Measurements from ENCODE around the gene BCR.
"Not testable (repeated sequence)": the region's sequence is repeated elsewhere in the genome, so short reads cannot be mapped to it uniquely, and the experiment has no call there.

Gene BCR

DNA sequence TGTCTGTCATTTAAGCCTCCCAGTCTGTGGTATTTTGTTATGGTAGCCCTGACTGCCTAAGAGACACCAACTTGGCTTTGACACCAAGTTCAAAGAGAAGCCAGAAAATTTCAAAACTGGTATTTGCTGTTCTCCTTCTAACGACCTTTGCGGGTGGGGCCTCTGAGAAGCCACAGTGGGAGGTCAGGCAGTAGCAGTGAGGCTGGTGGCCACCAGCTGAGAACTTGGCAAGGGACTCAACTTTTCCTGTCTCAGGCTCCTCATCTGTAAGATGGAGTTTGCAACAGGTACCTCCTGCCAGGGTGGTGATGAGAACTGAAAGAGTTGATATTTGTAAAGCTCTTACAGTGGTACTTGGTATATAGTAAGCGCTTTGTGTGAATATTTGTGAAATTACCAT lies 183.4 kb downstream of the BCR start:
- Histone ChIP-seq H3K9me3 (ENCODE audit: insufficient read depth, low read length) (peaks cover 7% of the 10 kb centered on the region; the same call in 1 of the 2 replicates), H3K4me3 (ENCODE audit: insufficient read length, low read depth) (no peak overlapping the region), H3K27me3 (ENCODE audit: insufficient read depth, insufficient read length) (peaks cover 89% of the 10 kb centered on the region), H3K9ac (ENCODE audit: insufficient read length, low read depth) (no peak overlapping the region), H3K36me3 (ENCODE audit: insufficient read depth, insufficient read length, low read length) (no peaks in the 10 kb centered on the region), H3K4me1 (ENCODE audit: insufficient read depth, insufficient read length) (peaks cover 6% of the 10 kb centered on the region)
- no peak for DNase-seq (ENCODE audit: low read depth, low spot score)
- no peak for TF ChIP-seq SUZ12 (IDR thresholded peaks at IDR 0.05; ENCODE audit: extremely low read depth, insufficient read depth, insufficient read length)
- TF ChIP-seq ZNF274 (IDR thresholded peaks at IDR 0.05; ENCODE audit: low read depth, low read length), result no peak
- no peak for TF ChIP-seq YY1 (IDR thresholded peaks at IDR 0.05; ENCODE audit: insufficient read depth, insufficient read length)

GRCh38 chr22:23364389-23364788 lies 184.1 kb downstream of the BCR start:
- H3K9ac ChIP-seq (ENCODE audit: insufficient read length, low read depth), result no peak overlapping the region
- H3K4me1 ChIP-seq (ENCODE audit: insufficient read depth, insufficient read length), result peaks cover 10% of the 10 kb centered on the region
- TF ChIP-seq YY1 (IDR thresholded peaks at IDR 0.05; ENCODE audit: insufficient read depth, insufficient read length), result no peak
- TF ChIP-seq SUZ12 (IDR thresholded peaks at IDR 0.05; ENCODE audit: extremely low read depth, insufficient read depth, insufficient read length), result no peak
- no peak for TF ChIP-seq ZNF274 (IDR thresholded peaks at IDR 0.05; ENCODE audit: low read depth, low read length)
- H3K36me3 ChIP-seq (ENCODE audit: insufficient read depth, insufficient read length, low read length), result no peaks in the 10 kb centered on the region
- peaks cover 7% of the 10 kb centered on the region; the same call in 1 of the 2 replicates for H3K9me3 ChIP-seq (ENCODE audit: insufficient read depth, low read length)
- peaks cover 90% of the 10 kb centered on the region for H3K27me3 ChIP-seq (ENCODE audit: insufficient read depth, insufficient read length)
- H3K4me3 ChIP-seq (ENCODE audit: insufficient read length, low read depth), result no peak overlapping the region
- no peak for DNase-seq (ENCODE audit: low read depth, low spot score)

- DNase-seq (ENCODE audit: low read depth, low spot score), result no peak
- Histone ChIP-seq H3K9ac (ENCODE audit: insufficient read length, low read depth) (no peak overlapping the region), H3K36me3 (ENCODE audit: insufficient read depth, insufficient read length, low read length) (no peaks in the 10 kb centered on the region), H3K9me3 (ENCODE audit: insufficient read depth, low read length) (peaks cover 7% of the 10 kb centered on the region; the same call in 1 of the 2 replicates), H3K4me1 (ENCODE audit: insufficient read depth, insufficient read length) (peaks cover 10% of the 10 kb centered on the region), H3K4me3 (ENCODE audit: insufficient read length, low read depth) (no peak overlapping the region), H3K27me3 (ENCODE audit: insufficient read depth, insufficient read length) (peaks cover 90% of the 10 kb centered on the region)
- TF ChIP-seq YY1 (IDR thresholded peaks at IDR 0.05; ENCODE audit: insufficient read depth, insufficient read length) (no peak), SUZ12 (IDR thresholded peaks at IDR 0.05; ENCODE audit: extremely low read depth, insufficient read depth, insufficient read length) (no peak), ZNF274 (IDR thresholded peaks at IDR 0.05; ENCODE audit: low read depth, low read length) (no peak)
Measured at GRCh38 chr22:23365524-23365923, 185.2 kb downstream of the BCR start.

DNA sequence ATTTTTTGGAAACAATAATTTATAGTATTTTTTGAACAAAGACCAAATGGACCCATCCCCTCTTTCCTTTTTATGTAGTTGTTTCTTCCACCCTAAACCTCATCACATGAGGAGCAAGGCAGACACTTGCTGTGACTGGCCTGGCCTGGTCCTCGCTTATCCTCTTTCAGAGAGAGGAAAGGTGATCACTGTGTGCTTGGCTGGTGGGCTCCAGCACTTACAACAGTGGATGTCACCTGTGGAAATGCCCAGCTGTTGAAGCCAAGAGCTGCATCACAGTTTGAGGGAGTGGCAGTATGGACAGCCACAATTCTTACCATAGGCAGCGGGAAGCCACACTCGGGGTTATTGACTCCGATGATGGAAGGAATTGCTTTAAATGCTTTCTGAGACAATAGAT lies 185.7 kb downstream of the BCR start:
- peaks cover 90% of the 10 kb centered on the region for H3K27me3 ChIP-seq (ENCODE audit: insufficient read depth, insufficient read length)

DNA sequence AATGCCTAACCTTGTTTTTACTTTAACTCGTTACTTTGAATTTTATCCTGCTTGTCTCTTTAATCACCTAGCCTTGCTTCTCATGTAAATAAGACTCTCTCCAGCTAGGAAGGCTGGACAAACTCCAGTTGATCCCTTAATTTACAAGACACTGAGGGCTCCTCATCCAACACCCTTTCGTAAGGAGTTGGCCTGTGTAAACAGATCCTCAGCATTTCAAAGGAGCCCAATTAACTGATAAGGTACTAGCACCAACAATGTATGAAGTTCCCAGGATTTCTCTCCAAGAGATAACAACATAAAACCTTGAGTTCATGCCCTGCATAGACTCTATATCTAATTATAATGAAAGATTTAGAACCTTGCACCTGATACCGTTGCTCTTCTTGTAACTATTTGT lies 186.9 kb downstream of the BCR start:
- Histone ChIP-seq H3K4me1 (ENCODE audit: insufficient read depth, insufficient read length) (peaks cover 10% of the 10 kb centered on the region), H3K27me3 (ENCODE audit: insufficient read depth, insufficient read length) (peaks cover 90% of the 10 kb centered on the region)
- H3K9ac ChIP-seq (ENCODE audit: insufficient read length, low read depth); H3K4me3 ChIP-seq (ENCODE audit: insufficient read length, low read depth); H3K36me3 ChIP-seq (ENCODE audit: insufficient read depth, insufficient read length, low read length); H3K9me3 ChIP-seq (ENCODE audit: insufficient read depth, low read length): not testable (repeated sequence)
- peak; percentile 79 for DNase-seq (ENCODE audit: low read depth, low spot score)

More for the DNA sequence above, 185.7 kb downstream of the BCR start:
- peaks cover 10% of the 10 kb centered on the region for H3K4me1 ChIP-seq (ENCODE audit: insufficient read depth, insufficient read length)
- peaks cover 7% of the 10 kb centered on the region; the same call in 1 of the 2 replicates for H3K9me3 ChIP-seq (ENCODE audit: insufficient read depth, low read length)
- peak overlapping the region; percentile 4 for H3K9ac ChIP-seq (ENCODE audit: insufficient read length, low read depth)
- DNase-seq (ENCODE audit: low read depth, low spot score), result no peak
- no peaks in the 10 kb centered on the region for H3K36me3 ChIP-seq (ENCODE audit: insufficient read depth, insufficient read length, low read length)
- no peak overlapping the region for H3K4me3 ChIP-seq (ENCODE audit: insufficient read length, low read depth)
- no peak for TF ChIP-seq YY1 (IDR thresholded peaks at IDR 0.05; ENCODE audit: insufficient read depth, insufficient read length)
- TF ChIP-seq SUZ12 (IDR thresholded peaks at IDR 0.05; ENCODE audit: extremely low read depth, insufficient read depth, insufficient read length), result no peak
- no peak for TF ChIP-seq ZNF274 (IDR thresholded peaks at IDR 0.05; ENCODE audit: low read depth, low read length)

Data from NT2/D1 (cell line).